Measurements from ENCODE around the gene IGF2.

Gene IGF2

GRCh38 chr11:2103668-2104523, 35.3 kb downstream of the IGF2 start:
- no peak for DNase-seq (ENCODE audit: low read depth)

GRCh38 chr11:2102883-2103213, 36.3 kb downstream of the IGF2 start:
- no peak for DNase-seq (ENCODE audit: low read depth)

- DNase-seq (ENCODE audit: low read depth) = no peak
Observed at GRCh38 chr11:2102132-2102882, 36.9 kb downstream of the IGF2 start.

GRCh38 chr11:2101171-2101675, 38.0 kb downstream of the IGF2 start:
- DNase-seq (ENCODE audit: low read depth) = no peak

- DNase-seq (ENCODE audit: low read depth) = no peak
Observed at GRCh38 chr11:2100361-2101170, 38.6 kb downstream of the IGF2 start.

- no peak for DNase-seq (ENCODE audit: low read depth)
Observed at GRCh38 chr11:2099516-2100349, 39.5 kb downstream of the IGF2 start.

GRCh38 chr11:2098691-2099515, 40.3 kb downstream of the IGF2 start:
- DNase-seq (ENCODE audit: low read depth) = no peak

GRCh38 chr11:2097998-2098690, 41.0 kb downstream of the IGF2 start:
- no peak for DNase-seq (ENCODE audit: low read depth)

GRCh38 chr11:2097356-2097997, 41.7 kb downstream of the IGF2 start:
- peak; percentile 66 for DNase-seq (ENCODE audit: low read depth)

GRCh38 chr11:2096919-2097301, 42.3 kb downstream of the IGF2 start:
- no peak for DNase-seq (ENCODE audit: low read depth)

- DNase-seq (ENCODE audit: low read depth) = peak; percentile 16
Observed at GRCh38 chr11:2096011-2096918, 42.9 kb downstream of the IGF2 start.

- DNase-seq (ENCODE audit: low read depth) = no peak
Observed at GRCh38 chr11:2095542-2095941, 43.6 kb downstream of the IGF2 start.

- DNase-seq (ENCODE audit: low read depth) = no peak
Observed at GRCh38 chr11:2095198-2095520, 44.0 kb downstream of the IGF2 start.

- DNase-seq (ENCODE audit: low read depth) = no peak
Observed at GRCh38 chr11:2094354-2095197, 44.6 kb downstream of the IGF2 start.

GRCh38 chr11:2093575-2094353, 45.4 kb downstream of the IGF2 start:
- DNase-seq (ENCODE audit: low read depth) = no peak

GRCh38 chr11:2092956-2093412, 46.2 kb downstream of the IGF2 start:
- DNase-seq (ENCODE audit: low read depth) = peak; percentile 10

- DNase-seq (ENCODE audit: low read depth) = no peak
Observed at GRCh38 chr11:2092464-2092910, 46.7 kb downstream of the IGF2 start.
